ENCODE measurements around the gene CDC73. TPM values are rescaled to one million over a fixed set of nuclear protein-coding genes. Genes with fewer than 3 reads are reported as not detected.

Gene CDC73
- total and polyA plus RNA-seq, 2 of the 13 experiments (the other 11 are each of a cell fraction or from before 2014, with no cell fraction given), result 20.2 to 26.3 TPM

GRCh38 chr1:193121616-193122593 lies at the start of gene CDC73 (continued):
- TF ChIP-seq ZNF30 (CRISPR knock-in tag; IDR thresholded peaks at IDR 0.05) (no peak), GPN1 (CRISPR knock-in tag; IDR thresholded peaks at IDR 0.05; ENCODE audit: borderline replicate concordance) (no peak), POLR2AphosphoS2 (IDR thresholded peaks at IDR 0.05; ENCODE audit: low read depth, low read length) (no peak), SNAPC2 (CRISPR knock-in tag; IDR thresholded peaks at IDR 0.05) (peak; percentile 76; the same call in 1 of the 2 replicates), SOX6 (IDR thresholded peaks at IDR 0.05) (no peak), SOX6 (CRISPR knock-in tag; IDR thresholded peaks at IDR 0.05) (peak; percentile 93), HNF4A (CRISPR knock-in tag; IDR thresholded peaks at IDR 0.05) (peak; percentile 47), ZSCAN29 (CRISPR knock-in tag; conservative IDR thresholded peaks at IDR 0.05) (peak; percentile 82), WIZ (CRISPR knock-in tag; IDR thresholded peaks at IDR 0.05) (peak; percentile 80; the same call in 1 of the 2 replicates), TBX2 (CRISPR knock-in tag; IDR thresholded peaks at IDR 0.05; ENCODE audit: borderline replicate concordance) (peak; percentile 96), RFX5 (IDR thresholded peaks at IDR 0.05; ENCODE audit: low read depth, low read length) (no peak), ZNF576 (CRISPR knock-in tag; IDR thresholded peaks at IDR 0.05) (0 out of 2 replicates have a peak, but pooled peaks have one; percentile 86), ZNF720 (CRISPR knock-in tag; IDR thresholded peaks at IDR 0.05) (no peak), ZFX (CRISPR knock-in tag; IDR thresholded peaks at IDR 0.05; ENCODE audit: low read depth) (peak; percentile 91), ZNF83 (CRISPR knock-in tag; IDR thresholded peaks at IDR 0.05; ENCODE audit: borderline replicate concordance) (no peak; the same call in 1 of the 2 replicates), EEA1 (CRISPR knock-in tag; IDR thresholded peaks at IDR 0.05; ENCODE audit: borderline replicate concordance) (no peak), NFKB2 (CRISPR knock-in tag; IDR thresholded peaks at IDR 0.05; ENCODE audit: borderline replicate concordance) (peak; percentile 92; the same call in 1 of the 2 replicates), RFXAP (CRISPR knock-in tag; IDR thresholded peaks at IDR 0.05; ENCODE audit: borderline replicate concordance) (peak; percentile 91), ZNF251 (CRISPR knock-in tag; IDR thresholded peaks at IDR 0.05) (no peak), AGO2 (optimal IDR thresholded peaks at IDR 0.05; ENCODE audit: low read depth, low read length) (peak; percentile 83), DNMT3B (CRISPR knock-in tag; conservative IDR thresholded peaks at IDR 0.05) (0 out of 2 replicates have a peak, but pooled peaks have one; percentile 80), ZKSCAN8 (CRISPR knock-in tag; IDR thresholded peaks at IDR 0.05; ENCODE audit: borderline replicate concordance) (peak; percentile 93; the same call in 1 of the 2 replicates), TCF7 (IDR thresholded peaks at IDR 0.05; ENCODE audit: low read depth) (no peak), ZNF224 (CRISPR knock-in tag; IDR thresholded peaks at IDR 0.05) (peak; percentile 96), PATZ1 (CRISPR knock-in tag; IDR thresholded peaks at IDR 0.05) (peak; percentile 89), ZNF335 (CRISPR knock-in tag; IDR thresholded peaks at IDR 0.05) (peak; percentile 100), KDM2A (CRISPR knock-in tag; IDR thresholded peaks at IDR 0.05; ENCODE audit: borderline replicate concordance, low read depth) (peak; percentile 98), RCOR2 (CRISPR knock-in tag; IDR thresholded peaks at IDR 0.05) (peak; percentile 69; the same call in 1 of the 2 replicates), MIER3 (CRISPR knock-in tag; IDR thresholded peaks at IDR 0.05; ENCODE audit: borderline replicate concordance) (peak; percentile 91; the same call in 1 of the 2 replicates), ZBTB3 (CRISPR knock-in tag; IDR thresholded peaks at IDR 0.05; ENCODE audit: borderline replicate concordance, low read depth) (0 out of 2 replicates have a peak, but pooled peaks have one; percentile 87)

All from HepG2 (cell line).